ENCODE data around the gene CCR9.

Gene CCR9

GRCh38 chr3:45939341-45939771 lies 53.0 kb downstream of the CCR9 start:
- TF ChIP-seq TAF1 (IDR thresholded peaks at IDR 0.05; ENCODE audit: low read depth, low read length) (no peak), POU2F2 (IDR thresholded peaks at IDR 0.05; ENCODE audit: low read depth, low read length) (no peak), POLR2A (IDR thresholded peaks at IDR 0.05; ENCODE audit: low read depth, low read length) (no peak), PAX5 (IDR thresholded peaks at IDR 0.05; ENCODE audit: insufficient read depth, low read length, severe bottlenecking) (no peak), POLR2AphosphoS5 (IDR thresholded peaks at IDR 0.05; ENCODE audit: low read depth, low read length) (no peak), SPI1 (IDR thresholded peaks at IDR 0.05; ENCODE audit: low read depth, low read length) (no peak)
- DNase-seq (ENCODE audit: insufficient read length, low spot score) (no peak), FAIRE-seq (no peak)

DNA sequence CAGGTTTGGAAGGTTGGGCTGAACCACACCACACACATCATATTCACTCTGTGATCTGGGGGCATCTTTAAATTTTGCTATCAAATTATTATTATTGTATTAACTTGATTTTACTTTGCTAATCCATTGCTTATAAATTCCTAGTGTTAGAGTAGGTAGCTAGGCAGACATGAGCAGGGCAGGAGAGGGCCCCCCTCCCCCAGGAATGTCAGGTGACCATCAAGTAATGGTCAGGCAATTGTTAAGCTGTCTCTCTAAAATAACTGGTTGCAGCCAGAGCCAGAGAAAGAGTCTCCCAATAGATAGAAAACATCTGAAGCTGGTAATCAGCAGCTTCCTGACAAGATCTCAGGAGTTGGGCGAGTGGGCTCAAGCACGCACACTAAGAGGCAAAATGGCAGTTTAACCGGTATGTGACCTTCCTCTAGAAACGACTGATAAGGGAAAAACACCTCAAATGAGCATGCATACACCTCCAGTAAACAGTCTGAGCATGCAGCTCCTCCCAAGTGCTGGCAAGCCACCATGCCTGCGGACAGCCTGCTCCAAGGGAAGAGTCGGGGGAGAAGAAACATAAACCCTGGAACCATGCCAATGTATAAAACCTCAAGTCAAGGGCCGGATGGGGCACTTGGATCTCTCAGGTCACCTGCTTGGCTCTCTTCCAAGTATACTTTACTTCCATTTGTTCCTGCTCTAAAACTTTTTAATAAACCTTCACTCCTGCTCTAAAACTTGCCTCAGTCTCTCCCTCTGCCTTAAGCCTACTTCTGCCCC lies 53.8 kb downstream of the CCR9 start:
- FAIRE-seq: no peak
- DNase-seq (ENCODE audit: insufficient read length, low spot score): no peak
- TF ChIP-seq TAF1 (IDR thresholded peaks at IDR 0.05; ENCODE audit: low read depth, low read length) (no peak), POLR2A (IDR thresholded peaks at IDR 0.05; ENCODE audit: low read depth, low read length) (no peak), PAX5 (IDR thresholded peaks at IDR 0.05; ENCODE audit: insufficient read depth, low read length, severe bottlenecking) (no peak), SPI1 (IDR thresholded peaks at IDR 0.05; ENCODE audit: low read depth, low read length) (no peak), POU2F2 (IDR thresholded peaks at IDR 0.05; ENCODE audit: low read depth, low read length) (no peak), POLR2AphosphoS5 (IDR thresholded peaks at IDR 0.05; ENCODE audit: low read depth, low read length) (no peak)

DNA sequence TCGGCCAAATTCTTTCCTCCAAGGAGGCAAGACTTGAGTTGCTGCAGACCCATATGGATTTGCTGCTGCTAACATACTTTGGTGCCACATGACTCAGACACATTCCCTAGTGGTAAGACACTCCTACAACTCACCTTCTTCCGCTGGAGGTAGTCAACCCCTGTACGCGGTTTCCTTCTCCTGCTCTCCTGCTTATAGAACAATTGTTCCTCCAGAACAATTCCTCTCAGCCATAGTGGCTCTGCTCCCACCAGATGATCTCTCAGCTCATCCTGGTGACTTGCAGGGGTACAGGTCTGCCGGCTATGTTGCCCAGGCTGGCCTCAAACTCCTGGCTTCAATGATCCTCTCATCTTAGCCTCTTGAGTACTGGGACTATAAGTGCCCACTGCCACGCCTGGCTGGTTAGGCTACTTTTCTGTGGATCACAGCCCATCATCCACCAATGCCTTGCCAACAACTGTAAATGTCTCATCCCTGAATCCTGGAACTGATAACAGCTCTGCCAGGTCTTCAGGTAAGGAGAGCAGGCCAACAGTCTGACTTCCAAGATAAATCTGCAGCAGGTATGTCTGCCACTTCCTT lies 54.5 kb downstream of the CCR9 start:
- FAIRE-seq: no peak
- DNase-seq (ENCODE audit: insufficient read length, low spot score): no peak
- TF ChIP-seq PAX5 (IDR thresholded peaks at IDR 0.05; ENCODE audit: insufficient read depth, low read length, severe bottlenecking) (no peak), POLR2AphosphoS5 (IDR thresholded peaks at IDR 0.05; ENCODE audit: low read depth, low read length) (no peak), POU2F2 (IDR thresholded peaks at IDR 0.05; ENCODE audit: low read depth, low read length) (no peak), SPI1 (IDR thresholded peaks at IDR 0.05; ENCODE audit: low read depth, low read length) (no peak), TAF1 (IDR thresholded peaks at IDR 0.05; ENCODE audit: low read depth, low read length) (no peak), POLR2A (IDR thresholded peaks at IDR 0.05; ENCODE audit: low read depth, low read length) (no peak)

DNA sequence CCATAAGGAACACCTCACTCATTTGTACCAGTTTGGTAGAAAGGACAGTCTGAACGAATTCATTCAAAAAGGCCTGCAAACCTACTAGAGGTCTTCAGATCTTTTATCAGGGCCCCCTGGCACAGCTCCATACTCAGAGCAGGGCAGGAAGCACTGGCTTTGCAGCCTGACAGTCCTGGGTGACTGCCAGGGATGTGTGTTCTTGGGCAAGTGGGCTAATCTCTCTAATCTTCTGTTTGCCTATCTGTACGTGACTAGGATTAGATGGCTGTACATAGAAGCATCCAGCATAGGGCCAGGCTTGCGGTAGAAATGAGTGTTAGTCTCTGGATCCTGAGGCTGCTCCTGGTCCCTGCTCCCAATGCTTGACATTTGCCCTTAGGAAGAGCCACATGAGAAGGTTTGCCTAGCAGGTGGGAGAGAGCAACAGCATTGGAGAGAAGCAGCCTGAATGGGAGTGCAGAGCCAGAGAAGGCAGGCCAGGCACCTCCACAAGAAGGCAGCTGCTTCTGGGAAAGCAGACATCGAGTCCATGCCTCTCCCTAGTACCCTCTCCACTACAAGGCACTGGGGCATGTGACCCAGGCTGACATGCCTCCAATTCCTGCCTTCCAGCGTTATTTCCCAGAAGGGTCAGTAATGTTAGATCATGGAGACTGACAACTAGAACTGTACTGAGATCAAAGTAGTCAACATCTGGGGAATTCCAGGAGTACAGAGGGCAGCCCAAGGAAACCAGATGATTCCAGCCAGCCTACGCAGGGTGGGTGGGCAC lies 55.9 kb downstream of the CCR9 start:
- TF ChIP-seq SPI1 (IDR thresholded peaks at IDR 0.05; ENCODE audit: low read depth, low read length) (no peak), TAF1 (IDR thresholded peaks at IDR 0.05; ENCODE audit: low read depth, low read length) (no peak), PAX5 (IDR thresholded peaks at IDR 0.05; ENCODE audit: insufficient read depth, low read length, severe bottlenecking) (no peak), POLR2A (IDR thresholded peaks at IDR 0.05; ENCODE audit: low read depth, low read length) (no peak), POLR2AphosphoS5 (IDR thresholded peaks at IDR 0.05; ENCODE audit: low read depth, low read length) (no peak), POU2F2 (IDR thresholded peaks at IDR 0.05; ENCODE audit: low read depth, low read length) (no peak)
- no peak for FAIRE-seq
- no peak for DNase-seq (ENCODE audit: insufficient read length, low spot score)

- no peak for TF ChIP-seq SPI1 (IDR thresholded peaks at IDR 0.05; ENCODE audit: low read depth, low read length)
- no peak for TF ChIP-seq POLR2A (IDR thresholded peaks at IDR 0.05; ENCODE audit: low read depth, low read length)
- no peak for TF ChIP-seq PAX5 (IDR thresholded peaks at IDR 0.05; ENCODE audit: insufficient read depth, low read length, severe bottlenecking)
- TF ChIP-seq POLR2AphosphoS5 (IDR thresholded peaks at IDR 0.05; ENCODE audit: low read depth, low read length): no peak
- TF ChIP-seq POU2F2 (IDR thresholded peaks at IDR 0.05; ENCODE audit: low read depth, low read length): no peak
- no peak for TF ChIP-seq TAF1 (IDR thresholded peaks at IDR 0.05; ENCODE audit: low read depth, low read length)
- DNase-seq (ENCODE audit: insufficient read length, low spot score): no peak
- FAIRE-seq: no peak
These were observed 57.0 kb downstream of the CCR9 start, which contains the start of gene CXCR6 for GRCh38 chr3:45943207-45943846. CXCR6 (plus strand) TSS chr3:45943464; CDS start chr3:45946482, 3,018 bp downstream.

DNA sequence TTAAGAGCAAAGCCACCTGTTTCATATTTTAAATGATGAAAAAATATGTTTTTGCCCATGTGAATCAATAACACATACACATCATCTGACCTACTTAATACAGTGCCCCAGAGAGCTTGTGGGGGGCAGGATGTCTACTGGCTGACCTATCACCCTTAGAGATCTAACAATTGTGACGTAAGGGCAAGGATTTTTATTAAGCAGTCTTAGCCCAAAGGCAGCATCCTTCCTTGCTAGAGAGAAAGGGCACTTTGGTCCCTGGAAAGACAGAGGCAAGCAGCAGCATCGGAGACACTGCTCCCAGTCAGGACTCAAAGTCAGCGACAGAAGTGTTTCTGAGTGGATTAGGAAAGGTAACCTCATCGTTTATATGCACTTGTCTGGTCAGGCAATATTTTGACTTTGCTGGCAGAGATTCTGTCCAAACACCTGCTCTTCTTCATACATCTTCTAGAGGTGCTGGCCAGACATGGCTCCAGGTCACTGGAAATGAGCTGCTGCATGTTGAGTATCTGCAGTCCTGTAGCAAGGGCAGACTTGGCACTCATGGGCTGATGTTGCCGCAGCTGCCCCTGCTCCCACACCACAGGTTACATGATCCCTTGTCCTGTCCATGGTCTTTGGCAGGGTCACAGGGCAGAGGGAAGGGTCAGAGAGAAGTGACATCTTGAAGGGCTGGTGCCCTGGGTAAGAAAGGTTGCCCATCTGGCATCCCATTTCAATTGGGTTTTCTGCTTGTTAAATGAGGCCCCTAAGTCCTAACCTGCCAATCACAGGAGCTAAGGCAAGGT lies 58.7 kb downstream of the CCR9 start:
- FAIRE-seq (no peak), DNase-seq (ENCODE audit: insufficient read length, low spot score) (no peak)
- TF ChIP-seq POU2F2 (IDR thresholded peaks at IDR 0.05; ENCODE audit: low read depth, low read length) (no peak), PAX5 (IDR thresholded peaks at IDR 0.05; ENCODE audit: insufficient read depth, low read length, severe bottlenecking) (no peak)

DNA sequence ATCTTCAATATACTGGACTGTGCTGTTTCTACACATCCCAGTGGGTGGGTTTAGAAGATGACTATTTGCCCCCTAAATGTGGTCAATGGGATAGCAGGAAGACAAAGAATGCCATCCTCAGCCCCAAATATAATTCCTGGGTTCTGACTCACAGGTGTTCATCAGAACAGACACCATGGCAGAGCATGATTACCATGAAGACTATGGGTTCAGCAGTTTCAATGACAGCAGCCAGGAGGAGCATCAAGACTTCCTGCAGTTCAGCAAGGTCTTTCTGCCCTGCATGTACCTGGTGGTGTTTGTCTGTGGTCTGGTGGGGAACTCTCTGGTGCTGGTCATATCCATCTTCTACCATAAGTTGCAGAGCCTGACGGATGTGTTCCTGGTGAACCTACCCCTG lies 60.0 kb downstream of the CCR9 start:
- FAIRE-seq: no peak
- TF ChIP-seq POU2F2 (IDR thresholded peaks at IDR 0.05; ENCODE audit: low read depth, low read length) (no peak), SPI1 (IDR thresholded peaks at IDR 0.05; ENCODE audit: low read depth, low read length) (no peak), POLR2AphosphoS5 (IDR thresholded peaks at IDR 0.05; ENCODE audit: low read depth, low read length) (no peak), POLR2A (IDR thresholded peaks at IDR 0.05; ENCODE audit: low read depth, low read length) (no peak), PAX5 (IDR thresholded peaks at IDR 0.05; ENCODE audit: insufficient read depth, low read length, severe bottlenecking) (no peak), TAF1 (IDR thresholded peaks at IDR 0.05; ENCODE audit: low read depth, low read length) (no peak)
- DNase-seq (ENCODE audit: insufficient read length, low spot score): no peak

DNA sequence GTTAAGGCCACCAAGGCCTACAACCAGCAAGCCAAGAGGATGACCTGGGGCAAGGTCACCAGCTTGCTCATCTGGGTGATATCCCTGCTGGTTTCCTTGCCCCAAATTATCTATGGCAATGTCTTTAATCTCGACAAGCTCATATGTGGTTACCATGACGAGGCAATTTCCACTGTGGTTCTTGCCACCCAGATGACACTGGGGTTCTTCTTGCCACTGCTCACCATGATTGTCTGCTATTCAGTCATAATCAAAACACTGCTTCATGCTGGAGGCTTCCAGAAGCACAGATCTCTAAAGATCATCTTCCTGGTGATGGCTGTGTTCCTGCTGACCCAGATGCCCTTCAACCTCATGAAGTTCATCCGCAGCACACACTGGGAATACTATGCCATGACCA lies 60.5 kb downstream of the CCR9 start:
- DNase-seq (ENCODE audit: insufficient read length, low spot score) (no peak), FAIRE-seq (no peak)
- TF ChIP-seq PAX5 (IDR thresholded peaks at IDR 0.05; ENCODE audit: insufficient read depth, low read length, severe bottlenecking) (no peak), SPI1 (IDR thresholded peaks at IDR 0.05; ENCODE audit: low read depth, low read length) (no peak), POLR2AphosphoS5 (IDR thresholded peaks at IDR 0.05; ENCODE audit: low read depth, low read length) (no peak), POU2F2 (IDR thresholded peaks at IDR 0.05; ENCODE audit: low read depth, low read length) (no peak), POLR2A (IDR thresholded peaks at IDR 0.05; ENCODE audit: low read depth, low read length) (no peak), TAF1 (IDR thresholded peaks at IDR 0.05; ENCODE audit: low read depth, low read length) (no peak)
